GM20000 (cell line): ENCODE data around the gene OSBPL9.

Experiments
- DNase-seq: peaks from one replicate; pipeline ENCODE4 v3.0.0; 2012; ENCODE audit warnings: low spot score
- CTCF ChIP-seq: IDR thresholded peaks from 2 replicates; pipeline ENCODE4 v1.5.1; 2012; ENCODE audit warnings: mild to moderate bottlenecking, control low read depth; ENCODE audit errors: extremely low read depth, missing control alignments

OSBPL9 gene

GRCh38 chr1:51819810-51820209, 202.9 kb downstream of the OSBPL9 start:
- TF ChIP-seq CTCF = no peak
- DNase-seq = no peak

- DNase-seq = no peak
- no peak for TF ChIP-seq CTCF
These were observed 212.2 kb downstream of the OSBPL9 start for GRCh38 chr1:51829058-51829457.

GRCh38 chr1:51833700-51834099, 216.8 kb downstream of the OSBPL9 start:
- no peak for DNase-seq
- no peak for TF ChIP-seq CTCF

- no peak for DNase-seq
- no peak for TF ChIP-seq CTCF
These were observed 220.4 kb downstream of the OSBPL9 start for GRCh38 chr1:51837243-51837642.
